ENCODE results near the gene DNTT. TPM values are rescaled to one million over a fixed set of nuclear protein-coding genes. Genes with fewer than 3 reads are reported as not detected.

Gene DNTT
- total and polyA plus RNA-seq, 2 experiments from 2014 or later: not detected

GRCh38 chr10:96254976-96255375, 49.3 kb upstream of the DNTT start:
- Histone ChIP-seq H3K4me3 (no peak overlapping the region), H3K36me3 (ENCODE audit: insufficient read depth) (no peaks in the 10 kb centered on the region), H3K27ac (ENCODE audit: low read depth) (no peak overlapping the region), H3K9me2 (ENCODE audit: insufficient read depth) (no peaks in the 10 kb centered on the region; the same call in 1 of the 2 replicates), H4K20me1 (replicated peaks; ENCODE audit: insufficient read depth) (no peaks in the 10 kb centered on the region), H2AFZ (no peak overlapping the region), H3K27me3 (ENCODE audit: insufficient read depth) (no peaks in the 10 kb centered on the region), H3K4me2 (no peak overlapping the region), H3K79me2 (replicated peaks; ENCODE audit: insufficient read depth) (no peaks in the 10 kb centered on the region), H3F3A (replicated peaks; ENCODE audit: low read depth) (no peaks in the 10 kb centered on the region), H3K4me1 (ENCODE audit: insufficient read depth) (peaks cover 5% of the 10 kb centered on the region; the same call in 1 of the 2 replicates)
- no peaks in the 10 kb centered on the region for H3K36me3 Mint-ChIP-seq (ENCODE audit: low read depth)
- ATAC-seq (no peak), DNase-seq (ENCODE audit: low spot score) (no peak)
- TF ChIP-seq POLR2AphosphoS5 (IDR thresholded peaks at IDR 0.05; ENCODE audit: low read depth) (no peak), CREB1 (CRISPR knock-in tag; IDR thresholded peaks at IDR 0.05; ENCODE audit: low read depth) (no peak), EZH2 (IDR thresholded peaks at IDR 0.05; ENCODE audit: low read depth, unreplicated experiment) (no peak), ZNF462 (CRISPR knock-in tag; IDR thresholded peaks at IDR 0.05) (no peak), ZNF331 (CRISPR knock-in tag; IDR thresholded peaks at IDR 0.05; ENCODE audit: low read depth) (no peak), NANOG (IDR thresholded peaks at IDR 0.05; ENCODE audit: borderline replicate concordance) (no peak), JUNB (IDR thresholded peaks at IDR 0.05; ENCODE audit: unreplicated experiment) (no peak), STAT1 (IDR thresholded peaks at IDR 0.05; ENCODE audit: unreplicated experiment) (no peak), REST (IDR thresholded peaks at IDR 0.05; ENCODE audit: unreplicated experiment) (no peak), EZH2phosphoT487 (IDR thresholded peaks at IDR 0.05; ENCODE audit: unreplicated experiment) (no peak), ZNF114 (CRISPR knock-in tag; IDR thresholded peaks at IDR 0.05) (no peak)
- TF ChIP-seq, protein P1, sequence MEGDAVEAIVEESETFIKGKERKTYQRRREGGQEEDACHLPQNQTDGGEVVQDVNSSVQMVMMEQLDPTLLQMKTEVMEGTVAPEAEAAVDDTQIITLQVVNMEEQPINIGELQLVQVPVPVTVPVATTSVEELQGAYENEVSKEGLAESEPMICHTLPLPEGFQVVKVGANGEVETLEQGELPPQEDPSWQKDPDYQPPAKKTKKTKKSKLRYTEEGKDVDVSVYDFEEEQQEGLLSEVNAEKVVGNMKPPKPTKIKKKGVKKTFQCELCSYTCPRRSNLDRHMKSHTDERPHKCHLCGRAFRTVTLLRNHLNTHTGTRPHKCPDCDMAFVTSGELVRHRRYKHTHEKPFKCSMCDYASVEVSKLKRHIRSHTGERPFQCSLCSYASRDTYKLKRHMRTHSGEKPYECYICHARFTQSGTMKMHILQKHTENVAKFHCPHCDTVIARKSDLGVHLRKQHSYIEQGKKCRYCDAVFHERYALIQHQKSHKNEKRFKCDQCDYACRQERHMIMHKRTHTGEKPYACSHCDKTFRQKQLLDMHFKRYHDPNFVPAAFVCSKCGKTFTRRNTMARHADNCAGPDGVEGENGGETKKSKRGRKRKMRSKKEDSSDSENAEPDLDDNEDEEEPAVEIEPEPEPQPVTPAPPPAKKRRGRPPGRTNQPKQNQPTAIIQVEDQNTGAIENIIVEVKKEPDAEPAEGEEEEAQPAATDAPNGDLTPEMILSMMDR (conservative IDR thresholded peaks at IDR 0.05; ENCODE audit: low read depth in 2 of 2): no peak
- TF ChIP-seq, protein P2, sequence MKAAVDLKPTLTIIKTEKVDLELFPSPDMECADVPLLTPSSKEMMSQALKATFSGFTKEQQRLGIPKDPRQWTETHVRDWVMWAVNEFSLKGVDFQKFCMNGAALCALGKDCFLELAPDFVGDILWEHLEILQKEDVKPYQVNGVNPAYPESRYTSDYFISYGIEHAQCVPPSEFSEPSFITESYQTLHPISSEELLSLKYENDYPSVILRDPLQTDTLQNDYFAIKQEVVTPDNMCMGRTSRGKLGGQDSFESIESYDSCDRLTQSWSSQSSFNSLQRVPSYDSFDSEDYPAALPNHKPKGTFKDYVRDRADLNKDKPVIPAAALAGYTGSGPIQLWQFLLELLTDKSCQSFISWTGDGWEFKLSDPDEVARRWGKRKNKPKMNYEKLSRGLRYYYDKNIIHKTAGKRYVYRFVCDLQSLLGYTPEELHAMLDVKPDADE (IDR thresholded peaks at IDR 0.05): no peak
- no peak overlapping the region for H3K27ac Mint-ChIP-seq
- no peak overlapping the region for H3K4me3 Mint-ChIP-seq
- H3K9me3 Mint-ChIP-seq: no peaks in the 10 kb centered on the region
- H3K4me1 Mint-ChIP-seq: peaks cover 12% of the 10 kb centered on the region
- H3K27me3 Mint-ChIP-seq (ENCODE audit: insufficient read depth, low read depth, poor library complexity): peaks cover 9% of the 10 kb centered on the region

Measured in GM23338 (cell line).